HG02938 (cell line): ENCODE measurements around the gene EIF3L.

Source experiments
- ATAC-seq: cut with Tn5 transposase; IDR thresholded peaks from one replicate; pipeline ENCODE4 v1.9.1; 2021; ENCODE audit warnings: mild to moderate bottlenecking, moderate library complexity; ENCODE audit not compliant: unreplicated experiment

EIF3L gene

DNA sequence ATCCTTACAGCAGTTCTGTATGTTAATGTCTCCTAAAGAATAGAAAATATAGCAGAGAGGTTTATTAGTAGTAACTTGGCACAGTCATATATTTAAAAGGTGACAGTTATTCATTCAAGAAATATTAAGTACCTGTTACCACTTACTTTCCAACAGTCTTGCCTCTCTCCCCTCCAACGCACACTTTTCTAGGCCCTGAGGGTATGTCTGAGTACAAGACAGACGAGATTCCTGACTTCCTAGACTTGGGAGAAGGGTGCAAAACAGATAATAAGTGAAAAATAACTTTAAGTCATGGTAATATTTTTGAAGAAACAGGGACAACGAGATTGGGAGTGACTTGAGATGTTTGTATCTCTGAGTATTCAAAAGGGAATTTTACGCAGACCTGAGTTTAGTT is 1.6 kb downstream of the EIF3L start:
- ATAC-seq, result no peak

DNA sequence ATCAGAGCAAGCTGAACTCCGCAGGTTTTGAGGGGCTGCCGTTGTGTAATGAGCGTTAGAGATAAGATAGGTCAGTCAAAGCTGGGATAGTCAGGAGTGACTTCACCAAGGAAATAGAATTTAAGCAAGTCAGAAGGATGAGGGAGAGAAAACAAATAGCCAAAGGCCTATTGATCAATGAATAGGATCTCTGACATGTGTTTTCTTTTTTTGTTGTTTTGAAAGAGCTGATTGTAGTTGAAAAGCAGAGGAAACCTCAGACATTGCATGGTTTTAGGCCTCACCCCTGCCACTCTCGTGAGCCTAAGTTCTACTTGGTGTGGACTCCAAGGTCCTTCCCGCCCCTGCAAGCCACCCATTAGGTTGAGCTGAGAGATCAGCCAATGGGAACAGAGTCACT is 3.2 kb downstream of the EIF3L start:
- no peak for ATAC-seq

DNA sequence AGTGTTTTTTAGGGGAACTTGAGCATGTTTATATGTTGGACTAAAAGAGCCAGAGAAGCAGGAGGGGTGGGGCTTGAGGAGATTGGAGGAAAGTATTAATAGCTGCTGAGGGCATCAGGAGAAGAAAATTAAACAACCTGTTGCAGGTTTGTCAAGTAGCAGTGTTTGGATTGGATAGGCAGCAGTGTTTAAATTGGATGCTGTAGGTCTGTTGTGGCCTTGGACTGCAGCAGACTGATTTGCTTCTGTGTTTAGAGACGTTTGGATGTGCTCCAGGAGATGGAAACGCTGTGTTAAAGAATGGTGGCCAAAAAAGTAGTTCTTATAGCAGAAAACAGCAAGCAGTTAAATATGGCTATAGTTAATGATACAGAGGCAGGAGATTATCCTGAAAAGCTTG is 5.7 kb downstream of the EIF3L start:
- no peak for ATAC-seq

DNA sequence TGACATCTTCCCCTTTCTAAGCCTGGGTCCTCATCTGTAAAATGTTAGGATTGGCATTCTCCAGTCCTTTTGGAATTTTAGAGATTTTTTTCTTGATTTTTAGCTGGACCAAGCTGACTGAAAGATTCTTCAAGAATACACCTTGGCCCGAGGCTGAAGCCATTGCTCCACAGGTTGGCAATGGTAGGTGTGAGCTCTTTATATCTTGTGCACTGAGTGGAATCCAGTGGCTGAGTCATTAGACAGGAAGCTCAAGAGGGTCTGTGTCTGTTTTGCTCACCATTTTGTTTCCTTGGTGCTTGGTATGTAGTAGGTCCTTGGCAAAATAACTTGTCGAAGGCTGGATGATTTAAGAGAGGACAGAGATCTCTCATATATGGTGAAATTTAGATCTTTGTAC is 6.2 kb downstream of the EIF3L start:
- ATAC-seq, result no peak

DNA sequence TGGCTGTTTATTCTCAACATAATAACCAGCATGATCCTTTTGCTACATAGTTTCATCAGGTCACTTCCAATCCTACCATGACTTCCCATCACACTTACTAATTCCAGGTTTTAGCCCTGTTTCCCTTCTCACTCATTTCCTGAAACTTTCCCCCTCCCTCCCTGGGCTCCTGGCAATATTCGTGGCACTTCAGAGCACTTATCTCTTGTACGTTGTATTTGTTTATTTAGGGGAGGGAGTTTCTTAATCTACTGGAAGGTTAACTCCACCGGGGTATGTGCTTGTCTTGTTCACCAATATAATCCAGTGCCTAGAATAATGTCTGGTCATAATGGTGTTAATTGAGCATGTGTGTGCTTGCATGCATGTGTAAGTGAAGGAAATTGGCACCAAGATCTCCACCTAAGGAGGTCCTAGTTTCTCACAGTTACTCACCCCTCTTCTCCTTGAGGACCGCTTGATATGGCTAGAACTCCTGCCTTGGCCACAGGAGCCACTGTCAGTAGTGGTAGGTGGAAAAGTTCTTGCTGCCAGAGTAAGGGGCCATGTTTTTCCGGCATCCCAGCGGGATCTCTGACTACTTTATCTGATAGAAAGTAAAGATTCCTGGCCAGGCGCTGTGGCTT is 11.7 kb downstream of the EIF3L start:
- no peak for ATAC-seq

DNA sequence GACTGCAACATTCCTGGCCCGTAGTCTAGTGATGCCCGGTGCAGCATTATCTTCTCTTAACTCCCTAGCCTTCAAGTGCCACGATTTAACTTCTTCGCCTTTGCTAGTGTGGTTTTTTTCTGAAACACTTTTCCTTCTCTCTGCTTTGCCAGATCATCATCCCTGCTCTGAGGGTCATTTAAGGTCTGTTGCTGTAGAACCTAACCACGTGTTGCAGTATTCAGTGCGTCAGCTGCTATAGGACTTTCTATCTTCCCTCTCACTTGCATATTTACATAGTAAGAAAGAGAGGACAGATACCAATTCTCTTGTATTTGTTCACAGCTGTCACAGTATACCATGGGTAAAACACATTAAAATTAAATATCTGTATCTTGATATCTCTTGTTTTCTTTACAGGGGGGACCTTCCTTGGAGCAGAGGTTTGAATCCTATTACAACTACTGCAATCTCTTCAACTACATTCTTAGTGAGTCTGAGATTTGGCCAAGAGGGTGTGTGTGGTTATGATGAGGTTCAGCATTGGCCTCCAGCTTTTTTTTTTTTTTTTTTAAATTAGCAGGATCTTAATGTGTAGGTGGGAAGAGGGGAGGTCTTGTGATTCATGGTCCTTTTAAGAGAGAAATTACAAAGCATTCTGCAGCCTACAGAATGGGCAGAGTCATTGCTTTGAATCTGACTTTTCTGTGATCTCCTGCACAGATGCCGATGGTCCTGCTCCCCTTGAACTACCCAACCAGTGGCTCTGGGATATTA is 13.5 kb downstream of the EIF3L start:
- no peak for ATAC-seq

DNA sequence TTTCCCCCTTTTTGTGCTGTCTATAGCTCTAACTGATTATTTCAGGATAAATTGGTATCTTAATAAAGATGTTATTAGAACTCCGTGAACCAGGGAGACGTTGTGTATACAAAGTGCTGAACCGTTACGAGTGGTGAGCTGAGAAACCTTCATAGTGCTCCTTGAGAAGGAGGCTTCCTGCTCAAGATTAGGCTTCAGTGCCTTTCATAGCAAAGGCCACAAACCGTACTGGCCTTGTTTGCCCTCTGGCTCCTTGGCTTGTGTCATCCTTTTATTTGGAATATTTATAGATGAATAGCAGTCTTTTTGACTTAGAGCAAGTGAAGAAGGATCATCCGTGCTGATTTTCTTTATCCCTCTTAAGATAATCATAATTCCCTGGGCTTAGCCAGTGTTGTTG is 16.3 kb downstream of the EIF3L start:
- no peak for ATAC-seq

DNA sequence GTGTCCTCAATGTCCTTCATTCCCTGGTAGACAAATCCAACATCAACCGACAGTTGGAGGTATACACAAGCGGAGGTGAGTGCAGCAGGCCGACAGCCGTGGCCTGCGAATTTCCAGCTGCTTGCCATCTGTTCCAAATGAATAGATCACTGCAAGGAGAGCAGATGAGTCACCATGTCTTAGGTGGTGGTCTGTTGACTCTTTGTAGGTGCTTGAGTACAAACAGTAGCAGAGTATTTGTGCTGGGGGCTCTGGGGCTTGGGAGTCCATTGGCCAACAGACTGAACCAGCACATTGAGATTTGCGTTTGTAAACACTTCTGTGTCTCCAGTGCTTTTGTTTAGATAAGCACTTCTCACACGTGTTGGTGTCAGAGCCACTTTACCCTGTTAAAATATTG is 21.1 kb downstream of the EIF3L start:
- ATAC-seq, result no peak

DNA sequence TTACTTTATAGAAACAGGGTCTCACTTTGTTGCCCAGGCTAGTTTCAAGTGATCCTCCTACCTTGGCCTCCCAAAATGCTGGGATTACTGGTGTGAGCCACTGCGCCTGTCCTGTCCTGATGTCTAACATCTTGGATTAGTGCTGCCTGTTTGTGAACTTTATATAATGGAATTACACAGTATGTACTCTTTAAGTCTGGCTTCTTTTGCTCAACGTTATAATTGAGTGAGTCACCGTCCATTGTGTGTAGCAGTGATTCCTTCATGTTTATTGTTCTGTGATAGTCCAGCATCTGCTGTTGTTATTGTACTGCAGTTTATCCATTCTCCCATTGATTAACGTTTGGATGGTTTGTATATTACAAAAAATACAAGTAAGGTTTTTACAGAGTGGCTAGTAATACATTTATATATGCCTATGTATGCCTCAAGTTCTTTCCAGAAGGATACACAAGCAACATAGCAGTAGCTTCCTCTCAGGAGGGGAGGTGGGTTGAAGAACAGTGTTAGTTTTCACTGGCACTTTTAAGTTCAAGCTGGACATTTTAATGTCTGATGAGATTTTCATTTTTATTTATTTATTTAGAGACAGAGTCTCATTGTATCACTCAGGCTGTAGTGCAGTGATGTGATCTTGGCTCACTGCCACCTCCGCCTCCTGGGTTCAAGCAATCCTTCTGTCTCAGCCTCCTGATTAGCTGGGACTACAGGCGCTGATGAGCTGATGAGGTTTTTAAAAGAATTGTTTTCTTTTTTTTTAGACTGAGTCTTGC is 31.6 kb downstream of the EIF3L start:
- ATAC-seq, result no peak

DNA sequence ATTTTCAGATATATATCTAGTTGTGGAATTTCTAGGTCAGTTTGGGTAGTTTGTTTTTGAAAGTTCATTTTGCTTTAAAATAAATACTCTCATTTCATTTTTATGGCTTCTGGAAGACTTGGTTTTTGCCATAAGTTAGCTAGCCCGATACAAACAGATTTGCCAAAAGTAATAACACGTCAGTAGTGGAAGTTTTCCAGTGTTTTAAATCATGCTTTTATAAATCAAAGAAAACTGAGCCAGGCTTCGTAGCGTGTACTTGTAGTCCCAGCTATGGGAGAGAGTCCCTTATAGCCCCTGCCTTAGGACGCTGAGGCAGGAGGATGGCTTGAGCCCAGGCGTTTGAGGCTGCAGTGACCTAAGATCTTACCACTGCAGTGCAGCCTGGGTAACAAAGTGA is 35.2 kb downstream of the EIF3L start:
- no peak for ATAC-seq

DNA sequence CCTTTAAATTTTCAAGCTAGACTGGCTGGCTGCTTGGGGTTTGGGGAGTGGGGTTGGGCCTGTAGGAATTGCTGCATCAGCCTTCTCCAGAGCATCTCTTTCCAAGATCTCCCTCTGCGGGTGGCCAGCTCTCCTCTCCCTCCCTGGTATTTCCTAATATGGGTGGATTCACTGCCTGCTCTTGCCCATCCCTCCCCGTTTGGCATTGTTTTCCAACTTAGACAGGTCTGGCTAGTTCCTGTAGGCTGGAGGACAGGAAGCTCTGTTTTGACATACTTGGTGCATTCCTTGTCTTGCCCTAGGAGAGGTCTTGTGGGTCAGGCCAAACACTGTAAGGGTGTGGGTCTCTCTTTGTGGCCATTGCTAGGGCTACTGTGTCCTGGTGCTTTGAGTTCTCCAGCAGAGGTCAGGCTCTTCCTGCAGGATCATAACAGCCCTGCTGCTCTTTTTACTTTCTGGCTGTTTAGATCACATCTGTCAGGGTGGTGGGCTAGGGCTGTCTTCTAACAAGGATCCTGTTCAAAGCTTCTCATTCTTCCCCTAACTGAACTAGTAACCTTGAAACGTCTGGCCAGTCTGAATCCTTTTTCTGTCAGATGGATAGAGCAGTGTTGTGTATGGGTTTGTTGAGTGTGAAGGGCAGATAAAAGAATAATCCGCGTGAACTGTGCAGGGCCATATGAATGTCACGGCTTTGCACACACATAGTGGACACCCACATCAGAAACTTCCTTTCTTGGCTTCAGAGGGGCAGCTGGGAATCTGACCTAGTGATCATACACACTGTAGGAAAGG is 38.6 kb downstream of the EIF3L start:
- ATAC-seq, result no peak

DNA sequence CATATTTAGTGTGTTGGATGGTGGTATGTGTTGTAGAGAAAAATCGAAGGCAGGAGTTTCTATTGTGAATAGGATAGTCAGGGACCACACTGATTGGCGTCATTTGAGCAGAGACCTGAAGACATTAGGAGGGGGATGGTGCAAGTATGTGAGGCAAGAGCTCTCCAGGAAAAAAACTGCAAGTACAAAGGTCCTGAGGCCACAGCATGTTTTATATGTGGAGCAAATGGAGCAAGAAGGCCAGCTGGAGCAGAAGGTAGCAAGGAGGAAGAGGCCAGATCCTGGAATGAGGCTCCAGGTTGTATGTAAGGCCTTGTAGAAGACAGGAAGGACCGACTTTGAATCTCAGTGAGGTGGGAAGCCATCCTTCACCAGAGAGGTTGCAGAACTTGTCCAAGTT is 42.7 kb downstream of the EIF3L start:
- no peak for ATAC-seq

DNA sequence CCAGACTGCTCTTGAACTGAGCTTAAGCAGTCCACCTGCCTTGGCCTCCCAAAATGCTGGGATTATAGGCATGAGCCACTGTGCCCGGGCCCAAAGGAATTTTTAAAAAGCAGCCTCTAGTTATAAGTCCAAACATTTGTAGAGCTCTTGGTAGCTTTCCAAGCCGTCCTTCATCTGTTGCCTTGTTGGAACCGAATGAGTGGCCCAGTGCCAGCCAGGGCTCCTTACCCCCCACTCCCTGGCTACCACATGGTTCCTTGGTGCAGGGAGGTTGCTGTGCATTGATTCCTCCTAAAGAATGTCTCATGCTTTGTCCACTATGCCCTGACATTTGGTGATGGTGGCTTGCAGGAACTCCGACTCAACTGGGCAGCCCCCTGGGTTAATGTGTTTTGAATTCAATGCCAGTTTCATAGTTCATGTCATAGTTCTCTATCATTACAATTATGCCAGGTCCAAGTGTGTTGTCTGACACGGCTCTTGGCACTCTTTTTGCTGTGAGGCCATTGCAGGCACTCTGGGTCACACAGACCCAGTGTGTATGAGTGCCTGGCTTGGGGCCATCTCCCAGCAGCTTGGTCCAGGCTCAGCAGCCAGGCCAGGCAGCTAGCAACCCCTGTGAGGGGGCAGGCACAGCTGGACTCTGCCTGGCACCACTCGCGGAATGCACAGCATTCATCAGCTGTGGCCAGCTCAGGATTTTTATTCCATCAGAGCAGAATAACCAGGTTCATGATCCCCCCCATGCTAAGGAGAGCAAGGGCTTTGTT is 43.5 kb downstream of the EIF3L start:
- no peak for ATAC-seq

DNA sequence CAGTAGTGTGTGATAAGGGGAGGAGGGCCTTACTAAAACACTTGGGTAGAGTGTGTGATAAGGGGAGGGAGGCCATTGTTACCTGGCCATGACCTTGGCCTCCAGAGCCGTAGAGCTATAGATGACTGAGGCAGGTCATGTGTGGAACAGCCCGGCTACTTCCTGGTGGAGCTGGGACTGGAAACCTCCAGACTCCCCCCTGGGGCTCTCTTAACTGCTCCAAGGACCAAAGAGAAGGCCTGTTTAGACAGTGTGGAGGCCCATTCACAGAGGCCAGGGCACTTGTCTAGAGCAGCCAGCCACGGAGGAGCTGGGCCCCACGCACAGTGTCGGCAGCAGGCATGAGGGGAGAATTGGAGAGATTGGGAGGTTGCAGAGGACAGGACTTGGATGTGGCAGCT is 44.4 kb downstream of the EIF3L start:
- no peak for ATAC-seq

DNA sequence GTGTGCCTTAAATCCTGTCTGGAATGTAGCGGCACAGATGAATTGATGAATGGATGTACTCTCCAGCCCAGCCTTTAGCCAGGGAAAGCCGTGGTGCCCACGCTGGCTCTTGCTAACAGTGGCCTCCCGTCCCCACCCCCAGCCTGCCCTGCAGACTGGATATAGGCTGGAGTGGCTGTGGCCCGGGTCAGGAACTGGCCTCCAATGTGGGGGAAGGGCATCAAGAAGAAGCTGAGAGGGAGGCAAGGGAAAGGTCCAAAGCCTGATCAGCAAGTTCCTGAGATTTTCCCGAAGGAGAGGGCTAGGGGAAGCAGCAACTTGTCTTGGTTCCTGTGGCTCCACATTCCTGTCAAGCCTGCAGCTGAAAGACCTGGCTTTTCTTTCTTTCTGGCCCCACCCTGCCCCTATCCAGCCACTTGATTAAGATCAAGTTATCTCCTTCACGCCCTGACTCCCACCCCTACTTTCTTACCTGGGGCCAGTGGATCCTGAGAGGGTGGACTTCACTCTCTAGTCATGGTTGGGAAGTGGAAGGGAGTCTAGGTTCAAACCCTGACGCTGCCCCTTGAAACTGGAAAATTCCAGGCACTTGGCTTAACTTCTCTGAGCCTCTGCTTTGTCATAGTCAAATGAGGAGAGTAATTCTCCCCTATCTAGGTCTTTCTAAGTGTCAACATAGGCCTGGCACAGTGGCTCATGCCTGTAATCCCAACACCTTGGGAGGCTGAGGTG is 45.9 kb downstream of the EIF3L start:
- no peak for ATAC-seq

DNA sequence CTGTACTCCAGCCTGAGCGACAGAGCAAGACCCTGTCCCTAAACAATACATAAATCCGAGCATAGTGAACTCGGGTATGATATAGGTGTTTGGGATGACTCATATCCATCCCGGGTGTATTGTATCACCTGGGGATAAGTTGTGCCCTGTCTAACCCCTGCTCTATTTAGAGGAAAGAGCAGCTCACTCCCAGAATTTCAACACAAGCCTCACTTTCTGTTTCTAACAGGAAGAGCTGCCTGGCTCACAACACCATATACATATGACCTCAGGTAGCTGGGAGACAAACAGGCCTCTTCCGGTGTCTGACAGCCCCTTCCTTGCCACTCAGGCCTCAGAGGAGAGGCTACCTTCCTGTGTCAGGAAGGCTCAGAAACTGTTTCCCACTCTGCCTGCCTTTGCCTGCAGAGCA is 47.0 kb downstream of the EIF3L start:
- ATAC-seq, result peak; percentile 42

DNA sequence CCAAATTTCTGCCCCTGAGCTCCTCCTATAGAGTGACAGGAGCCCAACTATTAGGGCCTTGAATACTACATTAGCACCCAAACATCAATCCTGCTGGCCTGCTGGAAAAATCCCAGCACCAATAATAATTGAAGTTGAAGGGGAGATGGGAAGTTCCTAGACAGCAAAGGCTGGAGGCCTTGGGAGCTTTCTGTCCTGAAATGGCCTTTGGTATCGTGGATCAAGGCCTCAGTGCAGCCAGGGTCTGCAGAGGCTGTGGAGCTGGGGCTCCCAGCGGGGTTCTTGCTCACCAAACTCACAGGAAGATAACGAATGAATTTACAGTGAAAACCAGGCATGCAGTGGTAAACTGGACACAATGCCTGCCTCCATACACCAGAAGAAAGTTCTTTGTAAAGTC is 47.7 kb downstream of the EIF3L start:
- ATAC-seq, result no peak

DNA sequence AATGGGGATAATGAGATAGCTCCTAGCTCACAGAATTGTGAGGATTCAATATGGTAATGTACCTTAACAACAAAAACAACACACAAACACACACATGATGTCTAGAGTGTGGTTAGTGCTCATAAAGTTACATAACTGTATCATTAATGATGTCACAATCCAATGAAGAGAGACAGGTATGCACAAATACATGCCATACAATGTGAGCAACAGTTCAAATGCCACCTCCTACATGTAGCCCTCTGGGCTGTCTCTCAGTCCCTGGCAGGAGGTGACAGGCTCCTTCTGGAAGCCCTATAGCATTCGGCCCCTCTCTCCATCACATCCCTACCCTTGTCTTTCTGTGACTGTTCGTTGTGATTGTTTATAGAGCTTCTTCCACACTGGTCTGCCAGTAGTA is 48.6 kb downstream of the EIF3L start:
- no peak for ATAC-seq

DNA sequence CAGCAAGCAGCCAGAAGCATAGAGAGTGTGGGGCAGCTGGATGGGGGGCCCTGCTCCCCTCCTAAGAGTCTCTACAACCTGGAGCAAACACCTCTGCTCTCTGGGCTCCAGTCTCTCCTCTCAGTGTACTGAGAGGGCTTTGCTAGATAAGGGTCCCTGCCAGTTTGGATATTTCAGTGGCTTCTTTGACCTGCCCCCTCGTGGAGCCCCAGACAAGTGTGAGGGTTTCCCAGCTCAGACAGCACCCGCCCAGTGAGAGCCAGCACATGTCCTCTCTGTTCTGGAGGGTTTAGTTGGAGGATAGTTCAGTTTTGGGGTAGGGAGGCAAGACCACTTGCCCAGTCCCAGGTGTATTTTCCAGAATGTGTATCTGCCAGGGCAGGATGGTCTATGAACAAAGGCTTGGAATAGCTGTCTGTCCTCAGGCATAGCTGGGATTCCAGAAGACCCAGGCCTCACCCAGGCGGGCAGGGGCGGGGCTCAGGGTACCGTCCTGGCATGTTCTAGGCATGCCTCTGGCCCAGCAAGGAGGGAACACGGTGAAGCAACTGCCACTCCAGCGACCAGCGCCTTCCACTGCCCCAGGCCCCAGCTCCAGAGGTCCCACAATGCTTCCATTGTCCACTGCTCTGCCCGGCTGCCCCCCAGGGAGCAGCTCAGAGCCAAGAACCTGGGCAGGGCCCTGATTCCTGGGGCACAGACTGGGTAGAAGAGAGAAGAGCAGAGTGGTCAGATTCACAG is 49.4 kb downstream of the EIF3L start:
- no peak for ATAC-seq
